ENCODE results near the gene GATAD2A. TPM values are rescaled to one million over a fixed set of nuclear protein-coding genes. Genes with fewer than 3 reads are reported as not detected.

Gene GATAD2A
- total RNA-seq, 2 donors from 2014 or later: 27.7 to 32.9 TPM

DNA sequence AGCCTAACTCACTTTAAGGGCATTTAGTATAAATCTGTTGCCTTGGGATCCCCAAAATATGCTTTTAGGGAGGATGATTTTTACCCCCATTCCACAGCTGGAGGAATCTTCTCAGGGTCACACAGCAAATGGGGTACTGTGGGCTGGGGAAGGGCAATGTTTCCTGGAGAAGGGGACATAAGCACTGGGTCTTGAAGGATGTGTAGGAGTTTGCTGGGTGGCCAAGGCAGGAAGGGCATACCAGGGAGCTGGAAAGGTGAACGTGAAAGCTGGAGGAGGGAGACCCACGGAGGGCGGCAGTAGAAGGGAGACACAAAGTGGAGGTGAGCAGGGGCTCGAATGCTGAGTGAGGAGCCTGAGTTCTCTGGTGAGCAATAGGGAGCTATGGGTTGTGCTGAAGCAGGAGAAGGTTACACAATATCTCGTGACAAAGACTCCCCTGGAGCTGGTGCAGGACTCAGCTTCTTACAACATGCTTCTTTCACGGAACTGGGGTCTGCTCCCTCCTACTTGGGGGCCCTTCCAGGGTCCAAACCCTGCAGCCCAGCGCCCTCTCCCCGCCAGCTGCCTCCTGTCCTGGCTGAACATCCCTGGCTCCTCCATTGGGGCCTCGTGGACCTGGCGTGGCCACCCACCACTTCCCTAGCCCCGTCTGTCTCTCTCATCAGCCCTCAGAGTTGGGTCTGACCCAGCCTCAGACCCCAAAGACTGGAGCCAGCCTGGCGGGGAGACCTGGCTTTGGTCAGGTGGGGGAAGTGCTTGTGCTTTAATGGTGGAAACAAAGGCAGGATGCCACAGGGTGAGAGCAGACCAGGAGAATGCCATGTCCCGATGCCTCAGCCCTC lies 143.7 kb downstream of the GATAD2A start:
- H3K27me3 ChIP-seq: no peaks in the 10 kb centered on the region

DNA sequence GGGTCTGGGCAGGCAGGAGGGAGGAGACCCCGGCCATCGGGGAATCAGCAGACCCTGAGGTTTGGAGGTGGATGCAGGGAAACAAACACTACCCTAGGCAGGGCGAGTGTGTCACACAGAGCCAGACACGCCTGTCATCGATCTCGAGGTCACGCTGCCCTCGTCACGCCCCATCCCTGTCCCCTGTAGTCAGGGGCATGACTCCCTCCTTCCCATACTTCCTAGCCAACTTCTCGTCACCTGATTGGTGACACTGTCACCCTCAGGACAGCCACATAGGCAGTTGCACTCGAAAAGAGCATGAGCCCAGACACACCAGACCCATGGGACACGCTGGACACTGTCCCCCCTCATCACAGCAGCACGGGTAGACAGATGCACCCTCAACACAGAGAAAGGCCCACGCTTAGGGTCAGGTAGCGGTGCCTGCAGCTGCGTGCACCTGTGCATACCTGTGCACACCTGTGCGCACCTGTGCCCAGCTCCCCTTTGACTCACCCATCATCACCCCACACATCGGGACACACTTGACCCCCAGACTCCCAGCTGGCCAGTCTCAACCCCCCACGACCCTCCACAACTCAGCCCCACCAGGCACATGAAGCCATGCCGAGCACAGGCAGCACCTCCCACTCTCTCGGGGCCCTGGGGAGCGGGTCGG lies 144.5 kb downstream of the GATAD2A start:
- Histone ChIP-seq H3K4me3 (no peak overlapping the region), H3K4me1 (peaks cover 0 to 23% of the 10 kb centered on the region in 2 donors), H3K27ac (no peak overlapping the region), H3K9me3 (no peaks in the 10 kb centered on the region), H3K36me3 (no peaks in the 10 kb centered on the region), H3K27me3 (no peaks in the 10 kb centered on the region)
- DNase-seq (ENCODE audit: low spot score): no peak
- TF ChIP-seq, protein P1, sequence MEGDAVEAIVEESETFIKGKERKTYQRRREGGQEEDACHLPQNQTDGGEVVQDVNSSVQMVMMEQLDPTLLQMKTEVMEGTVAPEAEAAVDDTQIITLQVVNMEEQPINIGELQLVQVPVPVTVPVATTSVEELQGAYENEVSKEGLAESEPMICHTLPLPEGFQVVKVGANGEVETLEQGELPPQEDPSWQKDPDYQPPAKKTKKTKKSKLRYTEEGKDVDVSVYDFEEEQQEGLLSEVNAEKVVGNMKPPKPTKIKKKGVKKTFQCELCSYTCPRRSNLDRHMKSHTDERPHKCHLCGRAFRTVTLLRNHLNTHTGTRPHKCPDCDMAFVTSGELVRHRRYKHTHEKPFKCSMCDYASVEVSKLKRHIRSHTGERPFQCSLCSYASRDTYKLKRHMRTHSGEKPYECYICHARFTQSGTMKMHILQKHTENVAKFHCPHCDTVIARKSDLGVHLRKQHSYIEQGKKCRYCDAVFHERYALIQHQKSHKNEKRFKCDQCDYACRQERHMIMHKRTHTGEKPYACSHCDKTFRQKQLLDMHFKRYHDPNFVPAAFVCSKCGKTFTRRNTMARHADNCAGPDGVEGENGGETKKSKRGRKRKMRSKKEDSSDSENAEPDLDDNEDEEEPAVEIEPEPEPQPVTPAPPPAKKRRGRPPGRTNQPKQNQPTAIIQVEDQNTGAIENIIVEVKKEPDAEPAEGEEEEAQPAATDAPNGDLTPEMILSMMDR (IDR thresholded peaks at IDR 0.05): no peak

More for the DNA sequence above, 143.7 kb downstream of the GATAD2A start:
- H3K27ac ChIP-seq: no peak overlapping the region
- H3K9me3 ChIP-seq: no peaks in the 10 kb centered on the region
- no peak for DNase-seq (ENCODE audit: low spot score)
- H3K4me1 ChIP-seq: peaks cover 0 to 23% of the 10 kb centered on the region in 2 donors
- H3K4me3 ChIP-seq: no peak overlapping the region
- TF ChIP-seq, protein P1 (IDR thresholded peaks at IDR 0.05): no peak
- H3K36me3 ChIP-seq: no peaks in the 10 kb centered on the region

DNA sequence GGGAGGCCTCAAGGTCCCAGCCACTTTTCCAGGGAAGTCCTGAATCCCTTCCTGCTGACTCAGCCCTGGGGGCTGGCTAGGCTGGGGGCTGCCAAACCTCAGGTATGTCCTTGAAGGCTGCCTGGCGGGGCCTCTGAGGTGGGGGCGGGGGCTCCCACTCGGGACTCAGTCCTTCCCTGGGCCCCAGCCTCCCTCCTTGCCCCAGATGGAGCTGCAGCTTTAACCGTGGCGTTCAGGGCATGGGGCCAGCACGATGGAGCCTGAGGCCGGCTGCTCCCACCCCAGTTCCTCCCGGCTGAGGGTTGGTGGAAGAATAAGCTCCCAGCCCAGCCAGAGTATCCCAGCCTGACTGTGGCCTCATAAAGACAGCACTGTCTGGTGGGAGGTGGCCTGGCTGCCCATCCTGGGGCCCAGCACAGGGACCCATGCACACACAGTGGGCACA lies 145.0 kb downstream of the GATAD2A start:
- H3K4me1 ChIP-seq: peaks cover 0 to 23% of the 10 kb centered on the region in 2 donors

DNA sequence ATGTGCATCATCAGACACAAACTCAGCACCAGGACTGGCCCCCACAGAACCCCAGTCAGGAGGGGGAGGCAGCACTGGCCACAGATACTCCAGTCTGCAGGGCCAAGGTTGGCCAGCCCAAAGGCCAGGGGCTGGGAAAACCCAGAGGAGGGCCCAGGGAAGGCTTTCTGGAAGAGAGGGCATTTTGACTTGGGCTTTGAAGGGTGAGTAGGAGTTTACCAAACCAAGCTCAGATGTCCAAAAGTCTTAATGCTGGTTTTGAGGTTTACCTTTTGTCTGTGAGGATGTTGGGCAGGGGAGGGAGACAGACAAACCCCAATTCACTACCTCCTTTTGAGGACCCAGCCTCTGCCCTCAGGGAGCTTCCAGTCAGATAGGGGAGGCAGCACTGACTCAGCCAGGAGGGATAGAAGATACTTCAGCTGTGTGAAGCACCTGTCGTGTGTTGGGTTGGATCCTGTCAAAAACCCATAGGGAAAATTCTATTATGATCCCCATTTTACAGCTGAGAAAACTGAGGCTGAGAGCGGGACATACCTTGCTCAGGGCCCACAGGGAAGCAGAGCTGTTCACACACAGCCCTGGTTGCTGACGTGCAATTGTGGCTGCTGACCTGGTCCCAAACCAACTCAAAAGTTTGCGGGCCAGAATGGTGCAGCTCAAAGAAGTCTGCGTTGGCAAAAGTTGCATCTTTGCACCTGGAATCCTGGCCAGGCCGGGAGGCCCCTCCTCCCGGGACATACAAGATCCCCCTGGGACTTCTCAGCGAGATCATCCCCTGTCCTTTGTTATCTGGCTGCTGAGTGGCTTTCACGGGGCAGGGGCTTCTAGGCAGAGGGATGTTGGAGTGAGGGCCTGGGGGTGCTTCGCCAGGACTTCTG lies 145.7 kb downstream of the GATAD2A start:
- TF ChIP-seq, protein P1 (IDR thresholded peaks at IDR 0.05): no peak
- Histone ChIP-seq H3K4me3 (no peak overlapping the region), H3K36me3 (no peaks in the 10 kb centered on the region), H3K4me1 (peaks cover 0 to 23% of the 10 kb centered on the region in 2 donors), H3K9me3 (no peaks in the 10 kb centered on the region), H3K27me3 (no peaks in the 10 kb centered on the region), H3K27ac (no peak overlapping the region)
- DNase-seq (ENCODE audit: low spot score): no peak

More for the DNA sequence above, 145.0 kb downstream of the GATAD2A start:
- Histone ChIP-seq H3K27me3 (no peaks in the 10 kb centered on the region), H3K27ac (no peak overlapping the region), H3K36me3 (no peaks in the 10 kb centered on the region), H3K9me3 (no peaks in the 10 kb centered on the region), H3K4me3 (no peak overlapping the region)
- TF ChIP-seq, protein P1 (IDR thresholded peaks at IDR 0.05): no peak
- DNase-seq (ENCODE audit: low spot score): no peak

DNA sequence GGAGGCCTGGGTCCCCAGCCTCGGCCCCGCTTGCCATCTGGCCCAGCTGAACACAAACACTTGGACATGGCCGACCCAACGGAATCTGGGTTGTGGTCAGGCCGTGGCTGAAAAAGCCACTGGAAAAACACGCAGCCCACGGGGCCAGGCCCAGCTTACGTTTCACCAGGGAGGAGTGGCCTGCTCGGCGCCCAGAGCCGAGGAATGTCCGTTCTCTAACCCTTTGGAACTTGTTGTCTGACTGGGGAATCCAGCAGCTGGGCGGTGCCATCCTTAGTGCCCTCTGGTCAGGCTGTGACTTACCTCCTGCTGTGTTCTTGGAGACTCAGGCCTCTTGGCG lies 146.3 kb downstream of the GATAD2A start:
- no peaks in the 10 kb centered on the region for H3K36me3 ChIP-seq
- DNase-seq (ENCODE audit: low spot score): no peak
- no peaks in the 10 kb centered on the region for H3K27me3 ChIP-seq
- no peaks in the 10 kb centered on the region for H3K9me3 ChIP-seq
- H3K27ac ChIP-seq: no peak overlapping the region
- H3K4me1 ChIP-seq: peaks cover 0 to 17% of the 10 kb centered on the region in 2 donors
- TF ChIP-seq, protein P1 (IDR thresholded peaks at IDR 0.05): no peak
- H3K4me3 ChIP-seq: no peak overlapping the region
